Body of pancreas (tissue), 4 donors: ENCODE results near the gene CTAGE1. TPM values are rescaled to one million over a fixed set of nuclear protein-coding genes. Genes with fewer than 3 reads are reported as not detected.
A peak's percentile ranks its signal among the peaks of the same experiment; 100 is the strongest.
"Not testable (repeated sequence)": the region's sequence is repeated elsewhere in the genome, so short reads cannot be mapped to it uniquely, and the experiment has no call there.

Source experiments
- ATAC-seq: fragments of 150-250 bp; one replicate; pipeline ENCODE4 v1.9.1; 2016
- DNase-seq, 4 donors: peaks; one replicate each; pipeline ENCODE4 v3.0.0-alpha.2; 2019
- H3K27ac ChIP-seq, 4 donors: fragments of 200-600 bp; sonication (generic); 1 replicate in 3 of 4; 2 replicates in 1 of 4; pipeline versions ENCODE4 v1.5.1 to v1.6.1; 2016 to 2019; ENCODE audit warnings: mild to moderate bottlenecking in 1 of 4, mixed read lengths in 1 of 4, moderate library complexity in 1 of 4
- H3K27me3 ChIP-seq, 2 donors: fragments of 200-600 bp; sonication (generic); one replicate each; pipeline ENCODE4 v1.6.0; 2016; ENCODE audit warnings: mild to moderate bottlenecking in 1 of 2
- H3K36me3 ChIP-seq, 2 donors: fragments of 200-600 bp; sonication (generic); replicated peaks in 1 of 2; 2 replicates each; pipeline ENCODE4 v1.5.1; 2016; ENCODE audit warnings: low read depth in 2 of 2; ENCODE audit not compliant: insufficient read depth in 1 of 2
- H3K4me1 ChIP-seq: fragments of 200-600 bp; sonication (generic); one replicate; pipeline ENCODE4 v1.6.0; 2016
- H3K4me3 ChIP-seq, 2 donors: fragments of 200-600 bp; sonication (generic); 1 replicate in 1 of 2; 2 replicates in 1 of 2; pipeline ENCODE4 v1.5.1; 2016 to 2019
- H3K9me3 ChIP-seq, 3 donors: fragments of 200-600 bp; sonication (generic); 1 replicate in 2 of 3; 2 replicates in 1 of 3; pipeline ENCODE4 v1.5.1; 2016
- CTCF ChIP-seq, 7 experiments: fragments of 450-650 bp in 4 of 7; fragments of 200-600 bp in 3 of 7; sonication (generic) in 3 of 7; IDR thresholded peaks; one replicate each; pipeline ENCODE4 v1.5.1; 2016 to 2019; ENCODE audit warnings: antibody characterized with exemption in 7 of 7
- POLR2A ChIP-seq, 3 donors: fragments of 450-650 bp; IDR thresholded peaks; one replicate each; pipeline ENCODE4 v1.6.1; 2016; ENCODE audit warnings: antibody characterized with exemption in 3 of 3, mild to moderate bottlenecking in 2 of 3
- WGBS, 2 donors: methylation state at CpG; one replicate each; pipeline ENCODE4 v1.1.5; 2017; 5-methylcytosine and 5-hydroxymethylcytosine counted together
- intact Hi-C: fragments of 100-400 bp; cut with DNase I; formaldehyde crosslinking; loops from one replicate; pipeline ENCODE4 v1.15.1; 2023
- total RNA-seq, 2 donors: library from RNA; depleted of rRNA; stranded (reverse); fragments of >200 nt; gene quantifications; one replicate each; pipeline ENCODE4 v1.1.0, GENCODE V29; 2016

Gene CTAGE1
- total RNA-seq, 2 donors from 2014 or later, result not detected

DNA sequence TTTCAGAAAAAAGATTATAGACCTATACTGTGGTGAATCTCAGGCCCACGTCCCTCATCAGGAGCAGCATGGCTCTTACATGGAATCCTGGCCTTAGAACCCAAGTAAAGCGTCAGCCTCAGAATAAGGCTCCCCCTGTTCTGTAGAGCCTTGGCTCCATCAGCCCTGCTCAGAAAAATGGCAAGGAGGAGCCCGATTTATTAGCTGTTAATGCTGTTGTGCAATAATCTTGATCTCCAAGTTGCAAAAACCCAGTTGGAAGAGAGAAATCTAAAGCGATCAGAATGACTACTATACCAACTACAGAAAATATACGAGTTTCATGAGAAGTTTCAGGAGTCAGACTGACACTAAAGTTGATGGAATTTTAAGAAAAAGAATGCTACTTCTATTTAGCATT is 35.6 kb upstream of the CTAGE1 start:
- no peaks in the 10 kb centered on the region for H3K9me3 ChIP-seq
- no peak overlapping the region for H3K27ac ChIP-seq
- no peak overlapping the region for H3K4me3 ChIP-seq
- H3K27me3 ChIP-seq, result no peaks in the 10 kb centered on the region
- intact Hi-C loops, result no loop called here
- peaks cover 4% of the 10 kb centered on the region for H3K4me1 ChIP-seq
- DNase-seq (no peak), ATAC-seq (no peak)
- H3K36me3 ChIP-seq, result no peaks in the 10 kb centered on the region
- 81 to 89% methylated on average over 5 of the region's 5 CpGs for WGBS, 2 donors
- TF ChIP-seq POLR2A (IDR thresholded peaks at IDR 0.05) (no peak), CTCF (IDR thresholded peaks at IDR 0.05) (no peak)

GRCh38 chr18:22452226-22452668 is 34.5 kb upstream of the CTAGE1 start:
- Histone ChIP-seq H3K27me3 (no peaks in the 10 kb centered on the region), H3K4me3 (no peak overlapping the region), H3K9me3 (no peaks in the 10 kb centered on the region), H3K27ac (peak overlapping the region in 2 of 4 donors; percentile 13 to 35), H3K36me3 (no peaks in the 10 kb centered on the region), H3K4me1 (peaks cover 4% of the 10 kb centered on the region)
- WGBS, 2 donors, result 46 to 56% methylated on average over 8 of the region's 8 CpGs
- intact Hi-C loops, result no loop called here
- no peak for TF ChIP-seq CTCF (IDR thresholded peaks at IDR 0.05)
- TF ChIP-seq POLR2A (IDR thresholded peaks at IDR 0.05), result no peak
- no peak for DNase-seq
- no peak for ATAC-seq

DNA sequence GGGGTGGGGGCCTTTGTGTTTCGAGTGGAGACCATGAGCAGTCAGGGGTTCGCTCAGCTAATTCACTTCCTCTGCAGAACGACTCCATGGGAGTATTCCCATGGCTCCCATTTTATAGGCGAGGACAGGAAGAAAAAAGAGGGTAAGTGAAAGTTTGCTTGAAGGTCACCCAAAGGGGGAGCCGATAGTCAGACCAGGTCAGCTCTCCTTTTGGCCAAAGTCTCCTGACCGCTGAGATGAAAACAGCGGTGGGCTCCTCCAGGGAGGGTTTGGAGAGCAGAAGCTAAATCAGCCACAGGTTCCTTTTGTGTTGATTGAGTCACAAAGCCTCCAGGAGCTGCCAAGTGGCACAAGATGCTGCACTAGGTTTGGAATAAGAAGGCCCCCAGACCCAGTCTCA is 34.1 kb upstream of the CTAGE1 start:
- Histone ChIP-seq H3K4me3 (no peak overlapping the region), H3K27ac (peak overlapping the region in 2 of 4 donors; percentile 13 to 35), H3K4me1 (peaks cover 4% of the 10 kb centered on the region), H3K36me3 (no peaks in the 10 kb centered on the region), H3K27me3 (no peaks in the 10 kb centered on the region), H3K9me3 (no peaks in the 10 kb centered on the region)
- no peak for DNase-seq
- TF ChIP-seq POLR2A (IDR thresholded peaks at IDR 0.05) (no peak), CTCF (IDR thresholded peaks at IDR 0.05) (no peak)
- no peak for ATAC-seq
- intact Hi-C loops, result no loop called here
- WGBS, 2 donors, result 44 to 48% methylated on average over 6 to 7 of the region's 7 CpGs

- H3K4me1 ChIP-seq, H3K9me3 ChIP-seq, H3K27me3 ChIP-seq, ATAC-seq, H3K27ac ChIP-seq, intact Hi-C loops, DNase-seq, H3K36me3 ChIP-seq, H3K4me3 ChIP-seq: not testable (repeated sequence)
- WGBS, 2 donors, result 91 to 96% methylated on average over 3 of the region's 3 CpGs
Observed at GRCh38 chr18:22450766-22451165, 33.1 kb upstream of the CTAGE1 start.

- H3K9me3 ChIP-seq, intact Hi-C loops, H3K27me3 ChIP-seq, H3K4me3 ChIP-seq, DNase-seq, H3K27ac ChIP-seq, H3K4me1 ChIP-seq, ATAC-seq, H3K36me3 ChIP-seq: not testable (repeated sequence)
- 10 to 19% methylated on average over 1 of the region's 1 CpG for WGBS, 2 donors
Observed at GRCh38 chr18:22450318-22450717, 32.6 kb upstream of the CTAGE1 start.

GRCh38 chr18:22449753-22450152 is 32.0 kb upstream of the CTAGE1 start:
- H3K9me3 ChIP-seq, H3K4me1 ChIP-seq, ATAC-seq, H3K4me3 ChIP-seq, DNase-seq, H3K36me3 ChIP-seq, H3K27ac ChIP-seq, intact Hi-C loops, H3K27me3 ChIP-seq: not testable (repeated sequence)
